Peyer's patch (tissue), 4 donors: ENCODE results near the gene LRIG3. TPM values are rescaled to one million over a fixed set of nuclear protein-coding genes. Genes with fewer than 3 reads are reported as not detected.
A peak's percentile ranks its signal among the peaks of the same experiment; 100 is the strongest.

ENCODE experiments used
- DNase-seq, 3 donors: peaks; one replicate each; pipeline ENCODE4 v3.0.0-alpha.2; 2017 to 2019
- H3K27ac ChIP-seq, 4 donors: fragments of 200-600 bp; sonication (generic); one replicate each; pipeline ENCODE4 v1.5.1; 2016 to 2019
- H3K27me3 ChIP-seq, 2 donors: fragments of 200-600 bp; sonication (generic); one replicate each; pipeline ENCODE4 v1.5.1; 2019
- H3K36me3 ChIP-seq, 3 donors: fragments of 200-600 bp; sonication (generic); one replicate each; pipeline ENCODE4 v1.5.1; 2016 to 2019
- H3K4me1 ChIP-seq, 4 donors: fragments of 200-600 bp; sonication (generic); one replicate each; pipeline ENCODE4 v1.5.1; 2016 to 2019
- H3K4me3 ChIP-seq, 4 donors: fragments of 200-600 bp; sonication (generic); 1 replicate in 3 of 4; 2 replicates in 1 of 4; pipeline ENCODE4 v1.5.1; 2016 to 2019; ENCODE audit warnings: mild to moderate bottlenecking in 1 of 4
- H3K9me3 ChIP-seq, 4 donors: fragments of 200-600 bp; sonication (generic); one replicate each; pipeline ENCODE4 v1.5.1; 2016 to 2019; ENCODE audit warnings: mild to moderate bottlenecking in 1 of 4
- POLR2A ChIP-seq, 2 donors: fragments of 450-650 bp; IDR thresholded peaks; one replicate each; pipeline ENCODE4 v1.5.1; 2017; ENCODE audit warnings: antibody characterized with exemption in 2 of 2, mild to moderate bottlenecking in 2 of 2, moderate library complexity in 2 of 2
- total RNA-seq, 4 donors: library from RNA; depleted of rRNA; stranded (reverse); fragments of >200 nt; gene quantifications; one replicate each; pipeline ENCODE4 v1.1.0, GENCODE V29; 2016
- TF ChIP-seq, protein P1 (sequence below), 6 experiments: fragments of 450-650 bp in 4 of 6; fragments of 200-600 bp in 2 of 6; sonication (generic) in 1 of 6; IDR thresholded peaks; one replicate each; pipeline ENCODE4 v1.5.1; 2017 to 2019; ENCODE audit warnings: antibody characterized with exemption in 6 of 6, mild to moderate bottlenecking in 3 of 6, moderate library complexity in 1 of 6

LRIG3 gene
- total RNA-seq, 4 donors from 2014 or later, result 56.9 to 136 (median 69.8) TPM

DNA sequence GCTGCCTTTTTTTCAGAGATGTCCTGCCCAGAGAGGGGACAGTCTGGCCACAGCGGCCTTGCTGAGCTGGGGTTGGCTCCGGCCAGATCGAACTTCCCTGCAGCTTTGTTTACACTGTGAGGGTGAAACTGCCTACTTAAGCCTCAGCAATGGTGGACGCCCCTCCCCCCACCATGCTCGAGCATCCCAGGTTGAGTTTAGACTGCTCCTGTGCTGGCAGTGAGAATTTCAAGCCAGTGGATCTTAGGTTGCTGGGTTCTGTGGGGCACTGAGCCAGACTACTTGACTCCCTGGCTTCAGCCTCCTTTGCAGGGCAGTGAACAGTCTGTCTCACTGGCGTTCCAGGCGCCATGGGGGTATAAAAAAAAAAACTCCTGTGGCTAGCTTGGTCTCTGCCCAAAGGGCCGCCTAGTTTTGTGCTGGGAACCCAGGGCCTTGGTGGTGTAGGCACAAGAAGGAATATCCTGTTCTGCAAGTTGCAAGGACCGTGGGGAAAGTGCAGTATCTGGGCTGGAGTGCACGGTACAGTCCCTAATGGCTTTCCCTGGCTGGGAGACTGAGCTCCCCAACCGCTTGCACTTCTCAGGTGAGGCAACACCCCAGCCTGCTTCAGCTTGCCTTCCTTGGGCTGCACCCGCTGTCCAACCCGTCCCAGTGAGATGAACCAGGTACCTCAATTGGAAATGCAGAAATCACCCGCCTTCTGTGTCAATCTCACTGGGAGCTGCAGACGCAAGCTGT, 79.1 kb downstream of the LRIG3 start:
- no peak for DNase-seq
- no peaks in the 10 kb centered on the region for H3K4me1 ChIP-seq

DNA sequence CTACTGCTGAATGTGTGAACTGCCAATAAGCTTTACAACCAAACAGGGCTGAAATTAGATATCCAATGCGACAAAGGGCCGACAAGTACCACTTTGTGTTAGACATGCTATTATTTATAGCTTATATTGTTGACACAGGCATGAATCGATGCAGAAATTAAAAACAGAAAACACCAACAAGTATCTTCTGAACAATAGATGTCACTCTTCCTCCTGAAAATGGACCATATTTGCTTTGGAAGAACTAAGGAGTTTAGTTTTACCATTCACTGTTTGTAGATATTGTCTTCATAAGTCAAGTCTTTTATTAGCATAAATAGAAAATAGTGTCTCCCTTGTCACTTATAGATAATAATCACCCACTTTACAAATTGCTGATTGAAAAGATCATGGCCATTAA, 86.5 kb downstream of the LRIG3 start:
- Histone ChIP-seq H3K27ac (no peak overlapping the region), H3K36me3 (no peaks in the 10 kb centered on the region), H3K4me1 (no peaks in the 10 kb centered on the region), H3K9me3 (no peaks in the 10 kb centered on the region), H3K27me3 (no peaks in the 10 kb centered on the region), H3K4me3 (no peak overlapping the region)
- DNase-seq, result no peak
- no peak for TF ChIP-seq POLR2A (IDR thresholded peaks at IDR 0.05)
- TF ChIP-seq, protein P1, sequence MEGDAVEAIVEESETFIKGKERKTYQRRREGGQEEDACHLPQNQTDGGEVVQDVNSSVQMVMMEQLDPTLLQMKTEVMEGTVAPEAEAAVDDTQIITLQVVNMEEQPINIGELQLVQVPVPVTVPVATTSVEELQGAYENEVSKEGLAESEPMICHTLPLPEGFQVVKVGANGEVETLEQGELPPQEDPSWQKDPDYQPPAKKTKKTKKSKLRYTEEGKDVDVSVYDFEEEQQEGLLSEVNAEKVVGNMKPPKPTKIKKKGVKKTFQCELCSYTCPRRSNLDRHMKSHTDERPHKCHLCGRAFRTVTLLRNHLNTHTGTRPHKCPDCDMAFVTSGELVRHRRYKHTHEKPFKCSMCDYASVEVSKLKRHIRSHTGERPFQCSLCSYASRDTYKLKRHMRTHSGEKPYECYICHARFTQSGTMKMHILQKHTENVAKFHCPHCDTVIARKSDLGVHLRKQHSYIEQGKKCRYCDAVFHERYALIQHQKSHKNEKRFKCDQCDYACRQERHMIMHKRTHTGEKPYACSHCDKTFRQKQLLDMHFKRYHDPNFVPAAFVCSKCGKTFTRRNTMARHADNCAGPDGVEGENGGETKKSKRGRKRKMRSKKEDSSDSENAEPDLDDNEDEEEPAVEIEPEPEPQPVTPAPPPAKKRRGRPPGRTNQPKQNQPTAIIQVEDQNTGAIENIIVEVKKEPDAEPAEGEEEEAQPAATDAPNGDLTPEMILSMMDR (IDR thresholded peaks at IDR 0.05), result peak in 1 of 6 experiments; percentile 40

More for the DNA sequence above, 79.1 kb downstream of the LRIG3 start:
- no peak overlapping the region for H3K4me3 ChIP-seq
- H3K27ac ChIP-seq, result no peak overlapping the region
- no peak for TF ChIP-seq POLR2A (IDR thresholded peaks at IDR 0.05)
- TF ChIP-seq, protein P1 (IDR thresholded peaks at IDR 0.05), result no peak
- H3K27me3 ChIP-seq, result no peaks in the 10 kb centered on the region
- no peaks in the 10 kb centered on the region for H3K9me3 ChIP-seq
- no peaks in the 10 kb centered on the region for H3K36me3 ChIP-seq

DNA sequence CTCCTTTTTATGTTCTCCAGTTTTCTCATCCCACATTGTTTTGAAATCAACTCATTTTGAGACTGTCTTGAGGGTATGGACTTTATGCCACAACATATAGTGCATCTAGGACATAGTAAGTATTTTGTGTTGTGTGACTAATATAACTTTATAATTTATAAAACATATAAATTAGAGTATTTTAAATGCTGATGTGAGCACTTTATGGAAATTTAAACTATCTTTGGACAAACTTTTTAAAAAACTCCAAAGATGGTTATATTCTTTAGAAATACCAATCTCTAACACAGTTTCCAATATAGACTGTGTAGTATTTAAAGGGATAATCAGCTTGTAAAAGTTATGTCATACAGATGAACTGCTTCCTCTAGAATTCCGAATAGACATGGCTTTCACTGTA, 87.4 kb downstream of the LRIG3 start:
- no peak overlapping the region for H3K4me3 ChIP-seq
- no peaks in the 10 kb centered on the region for H3K27me3 ChIP-seq
- no peaks in the 10 kb centered on the region for H3K36me3 ChIP-seq
- TF ChIP-seq POLR2A (IDR thresholded peaks at IDR 0.05), result no peak
- TF ChIP-seq, protein P1 (IDR thresholded peaks at IDR 0.05), result no peak
- no peak for DNase-seq
- H3K27ac ChIP-seq, result no peak overlapping the region
- H3K9me3 ChIP-seq, result no peaks in the 10 kb centered on the region
- no peaks in the 10 kb centered on the region for H3K4me1 ChIP-seq
